Gastrocnemius medialis (tissue), 4 donors: ENCODE results near the gene HM13. TPM values are rescaled to one million over a fixed set of nuclear protein-coding genes. Genes with fewer than 3 reads are reported as not detected.

Experiments used
- ATAC-seq, 2 donors: fragments of 150-250 bp; one replicate each; pipeline ENCODE4 v1.9.1; 2016
- DNase-seq, 2 donors: peaks; one replicate each; pipeline ENCODE4 v3.0.0-alpha.2; 2019
- H3K27ac ChIP-seq, 4 donors: fragments of 200-600 bp; sonication (generic); 1 replicate in 1 of 4; 2 replicates in 3 of 4; pipeline ENCODE4 v1.5.1; 2016 to 2018; ENCODE audit warnings: mild to moderate bottlenecking in 2 of 4, moderate library complexity in 1 of 4
- H3K27me3 ChIP-seq, 3 donors: fragments of 200-600 bp; sonication (generic) in 2 of 3; 1 replicate in 1 of 3; 2 replicates in 2 of 3; pipeline versions ENCODE4 v1.5.1 to v1.6.0; 2016 to 2019; ENCODE audit warnings: mild to moderate bottlenecking in 1 of 3, moderate library complexity in 1 of 3
- H3K36me3 ChIP-seq, 2 donors: fragments of 200-600 bp; sonication (generic) in 1 of 2; one replicate each; pipeline ENCODE4 v1.5.1; 2017 to 2018
- H3K4me1 ChIP-seq, 2 donors: fragments of 200-600 bp; sonication (generic) in 1 of 2; one replicate each; pipeline ENCODE4 v1.5.1; 2016 to 2017; ENCODE audit warnings: mild to moderate bottlenecking in 2 of 2
- H3K4me3 ChIP-seq, 4 donors: fragments of 200-600 bp; sonication (generic) in 3 of 4; 1 replicate in 1 of 4; 2 replicates in 3 of 4; pipeline ENCODE4 v1.5.1; 2016 to 2019; ENCODE audit warnings: mild to moderate bottlenecking in 2 of 4
- H3K9me3 ChIP-seq, 3 donors: fragments of 200-600 bp; sonication (generic) in 2 of 3; 1 replicate in 1 of 3; 2 replicates in 2 of 3; pipeline ENCODE4 v1.5.1; 2016 to 2019
- CTCF ChIP-seq, 5 experiments: fragments of 450-650 bp in 3 of 5; fragments of 200-600 bp in 2 of 5; sonication (generic) in 2 of 5; IDR thresholded peaks in 4 of 5; conservative IDR thresholded peaks in 1 of 5; 1 replicate in 4 of 5; 2 replicates in 1 of 5; pipeline ENCODE4 v1.5.1; 2016 to 2019; ENCODE audit warnings: antibody characterized with exemption in 5 of 5, mild to moderate bottlenecking in 3 of 5, moderate library complexity in 3 of 5
- POLR2A ChIP-seq, 2 donors: fragments of 450-650 bp; IDR thresholded peaks; one replicate each; pipeline ENCODE4 v1.6.1; 2017; ENCODE audit warnings: antibody characterized with exemption in 2 of 2, mild to moderate bottlenecking in 2 of 2, moderate library complexity in 2 of 2
- in situ Hi-C, 4 donors: fragments of 200-750 bp; cut with MboI; loops; one replicate each; pipeline versions ENCODE4 v1.15.0 to v1.8.0; 2017; ENCODE audit warnings: low sequenced_read_pairs in 4 of 4
- intact Hi-C: fragments of 100-400 bp; cut with DNase I; formaldehyde crosslinking; loops from one replicate; pipeline ENCODE4 v1.15.1; 2023; ENCODE audit warnings: low total_unique reads
- total RNA-seq, 4 donors: library from RNA; depleted of rRNA; stranded (reverse); fragments of >200 nt; gene quantifications; one replicate each; pipeline versions ENCODE4 v1.1.0 to v1.2.3, GENCODE V29; 2016

Gene HM13
- total RNA-seq, 4 donors from 2014 or later: 22.7 to 31.0 (median 26.4) TPM

- in situ Hi-C loops: loop anchor here in 1 of 4 donors (25.0 kb wide), 1 partner anchor 585 kb away; the partner anchor contains the start of gene TM9SF4
- no peak overlapping the region for H3K4me3 ChIP-seq
- DNase-seq: no peak
Measured at GRCh38 chr20:31527266-31527665, 13.0 kb downstream of the HM13 start.

GRCh38 chr20:31535298-31535697, 21.1 kb downstream of the HM13 start:
- Histone ChIP-seq H3K27ac (no peak overlapping the region), H3K4me3 (no peak overlapping the region), H3K36me3 (peaks cover 6 to 93% of the 10 kb centered on the region in 2 donors), H3K9me3 (no peaks in the 10 kb centered on the region), H3K27me3 (no peaks in the 10 kb centered on the region), H3K4me1 (no peaks in the 10 kb centered on the region)
- intact Hi-C loops (no loop called here), in situ Hi-C loops (loop anchor here in 1 of 4 donors (25.0 kb wide), 1 partner anchor 577 kb away; the partner anchor contains the start of gene TM9SF4)
- no peak for ATAC-seq
- TF ChIP-seq POLR2A (IDR thresholded peaks at IDR 0.05) (no peak), CTCF (IDR thresholded peaks at IDR 0.05 in 4 of 5, conservative IDR thresholded peaks at IDR 0.05 in 1 of 5) (no peak)
- DNase-seq: no peak

More at GRCh38 chr20:31527266-31527665, 13.0 kb downstream of the HM13 start:
- Histone ChIP-seq H3K36me3 (peaks cover 3 to 60% of the 10 kb centered on the region in 2 donors), H3K9me3 (no peaks in the 10 kb centered on the region), H3K27me3 (no peaks in the 10 kb centered on the region), H3K4me1 (peaks cover 3 to 5% of the 10 kb centered on the region in 2 donors), H3K27ac (no peak overlapping the region)
- no peak for TF ChIP-seq CTCF (IDR thresholded peaks at IDR 0.05 in 4 of 5, conservative IDR thresholded peaks at IDR 0.05 in 1 of 5)
- no peak for TF ChIP-seq POLR2A (IDR thresholded peaks at IDR 0.05)
- ATAC-seq: no peak
- intact Hi-C loops: no loop called here

- no peaks in the 10 kb centered on the region for H3K9me3 ChIP-seq
- no peaks in the 10 kb centered on the region for H3K27me3 ChIP-seq
- no peaks in the 10 kb centered on the region for H3K4me1 ChIP-seq
- in situ Hi-C loops: loop anchor here in 1 of 4 donors (25.0 kb wide), 1 partner anchor 576 kb away; the partner anchor contains the start of gene TM9SF4
- DNase-seq (no peak), ATAC-seq (no peak)
- no peak overlapping the region for H3K4me3 ChIP-seq
- TF ChIP-seq CTCF (IDR thresholded peaks at IDR 0.05 in 4 of 5, conservative IDR thresholded peaks at IDR 0.05 in 1 of 5) (no peak), POLR2A (IDR thresholded peaks at IDR 0.05) (no peak)
- peaks cover 6 to 83% of the 10 kb centered on the region in 2 donors for H3K36me3 ChIP-seq
- no peak overlapping the region for H3K27ac ChIP-seq
- intact Hi-C loops: no loop called here
Measured at GRCh38 chr20:31536575-31536974, 22.3 kb downstream of the HM13 start.

GRCh38 chr20:31537116-31537871, 23.1 kb downstream of the HM13 start:
- ATAC-seq (peak; percentile 32 to 81), DNase-seq (no peak)
- peaks cover 6 to 75% of the 10 kb centered on the region in 2 donors for H3K36me3 ChIP-seq
- H3K4me1 ChIP-seq: no peaks in the 10 kb centered on the region
- no peak overlapping the region for H3K27ac ChIP-seq
- in situ Hi-C loops (loop anchor here in 1 of 4 donors (25.0 kb wide), 1 partner anchor 575 kb away; the partner anchor contains the start of gene TM9SF4), intact Hi-C loops (no loop called here)
- TF ChIP-seq CTCF (IDR thresholded peaks at IDR 0.05 in 4 of 5, conservative IDR thresholded peaks at IDR 0.05 in 1 of 5) (no peak), POLR2A (IDR thresholded peaks at IDR 0.05) (no peak)
- no peaks in the 10 kb centered on the region for H3K27me3 ChIP-seq
- no peaks in the 10 kb centered on the region for H3K9me3 ChIP-seq
- no peak overlapping the region for H3K4me3 ChIP-seq
